Neural cell (in vitro differentiated cells): ENCODE results near the gene TMCO4. TPM values are rescaled to one million over a fixed set of nuclear protein-coding genes. Genes with fewer than 3 reads are reported as not detected.

Experiments used
- H2AFZ ChIP-seq: fragments of 200-600, 300-800 bp; sonication (generic), shearing (Covaris generic); 2 replicates; pipeline ENCODE4 v1.6.0; 2014; ENCODE audit warnings: low read depth, mild to moderate bottlenecking, antibody characterized with exemption, low read length, moderate library complexity
- H3F3A ChIP-seq: fragments of 200-600 bp; shearing (Covaris generic); 2 replicates; pipeline ENCODE4 v1.6.1; 2016; ENCODE audit warnings: mild to moderate bottlenecking, moderate library complexity, mixed read lengths, antibody characterized with exemption, low read length; ENCODE audit not compliant: insufficient read depth, poor library complexity, severe bottlenecking
- H3K27ac ChIP-seq: fragments of 200-600, 300-800 bp; sonication (generic), shearing (Covaris generic); 2 replicates; pipeline ENCODE4 v1.5.1; 2014; ENCODE audit warnings: mild to moderate bottlenecking, low read length, moderate library complexity
- H3K27me3 ChIP-seq: fragments of 300-800, 200-600 bp; sonication (generic), shearing (Covaris generic); 2 replicates; pipeline ENCODE4 v1.6.0; 2014; ENCODE audit warnings: mild to moderate bottlenecking, low read depth, low read length, moderate library complexity; ENCODE audit not compliant: insufficient read depth
- H3K36me3 ChIP-seq: fragments of 300-800, 200-600 bp; sonication (generic), shearing (Covaris generic); 2 replicates; pipeline ENCODE4 v1.5.1; 2014; ENCODE audit warnings: mild to moderate bottlenecking, antibody characterized with exemption, low read length, moderate library complexity; ENCODE audit not compliant: insufficient read depth
- H3K4me2 ChIP-seq: fragments of 300-800, 200-600 bp; sonication (generic), shearing (Covaris generic); 2 replicates; pipeline ENCODE4 v1.6.0; 2014; ENCODE audit warnings: mild to moderate bottlenecking, low read length
- H3K4me3 ChIP-seq: fragments of 300-800, 200-600 bp; sonication (generic), shearing (Covaris generic); 2 replicates; pipeline ENCODE4 v1.5.1; 2014; ENCODE audit warnings: mild to moderate bottlenecking, low read length, moderate library complexity
- H3K79me2 ChIP-seq: fragments of 200-600 bp; shearing (Covaris generic); replicated peaks from 2 replicates; pipeline ENCODE4 v1.6.0; 2014; ENCODE audit warnings: mild to moderate bottlenecking, low read length, moderate library complexity; ENCODE audit not compliant: insufficient read depth
- H3K9ac ChIP-seq: fragments of 300-800, 200-600 bp; sonication (generic), shearing (Covaris generic); 2 replicates; pipeline ENCODE4 v1.6.1; 2016; ENCODE audit warnings: mild to moderate bottlenecking, low read length, mixed read lengths
- H3K9me2 ChIP-seq: fragments of 200-600 bp; shearing (Covaris generic); 2 replicates; pipeline ENCODE4 v1.6.1; 2016; ENCODE audit warnings: mild to moderate bottlenecking, low read length, mixed read lengths; ENCODE audit not compliant: insufficient read depth
- H3K9me3 ChIP-seq: fragments of 200-600, 300-800 bp; sonication (generic), shearing (Covaris generic); 2 replicates; pipeline ENCODE4 v1.6.1; 2016; ENCODE audit warnings: mild to moderate bottlenecking, mixed run types, low read length, moderate library complexity, mixed read lengths
- H4K20me1 ChIP-seq: fragments of 200-600 bp; shearing (Covaris generic); 2 replicates; pipeline ENCODE4 v1.6.1; 2016; ENCODE audit warnings: mild to moderate bottlenecking, mixed run types; ENCODE audit not compliant: insufficient read depth
- CTCF ChIP-seq: fragments of 450-650 bp; IDR thresholded peaks from 2 replicates; pipeline ENCODE4 v1.5.1; 2014; ENCODE audit warnings: antibody characterized with exemption, mild to moderate bottlenecking, moderate library complexity; ENCODE audit not compliant: poor library complexity, severe bottlenecking
- EP300 ChIP-seq: fragments of 450-650 bp; conservative IDR thresholded peaks from 2 replicates; pipeline ENCODE4 v1.6.1; 2014; ENCODE audit warnings: antibody characterized with exemption, mild to moderate bottlenecking, moderate library complexity; ENCODE audit not compliant: poor library complexity, severe bottlenecking
- EZH2 ChIP-seq: fragments of 200-600, 300-800 bp; shearing (Covaris generic), sonication (generic); IDR thresholded peaks from 2 replicates; pipeline ENCODE4 v1.6.1; 2014; ENCODE audit warnings: antibody characterized with exemption, low read length, borderline replicate concordance, mild to moderate bottlenecking; ENCODE audit not compliant: insufficient read depth, poor library complexity, severe bottlenecking
- MXI1 ChIP-seq: fragments of 450-650 bp; conservative IDR thresholded peaks from 2 replicates; pipeline ENCODE4 v1.6.1; 2014; ENCODE audit warnings: antibody characterized with exemption, mild to moderate bottlenecking; ENCODE audit not compliant: poor library complexity, severe bottlenecking
- POLR2AphosphoS5 ChIP-seq: IDR thresholded peaks from 2 replicates; pipeline ENCODE4 v1.6.1; 2012
- RAD21 ChIP-seq: fragments of 450-650 bp; conservative IDR thresholded peaks from 2 replicates; pipeline ENCODE4 v1.6.1; 2014; ENCODE audit warnings: antibody characterized with exemption, mild to moderate bottlenecking, moderate library complexity
- REST ChIP-seq: IDR thresholded peaks from 2 replicates; pipeline ENCODE4 v1.6.1; 2012; ENCODE audit warnings: borderline replicate concordance
- SMC3 ChIP-seq: fragments of 450-650 bp; conservative IDR thresholded peaks from 2 replicates; pipeline ENCODE4 v1.6.1; 2014; ENCODE audit warnings: antibody characterized with exemption, mild to moderate bottlenecking, moderate library complexity; ENCODE audit not compliant: poor library complexity
- TAF1 ChIP-seq: IDR thresholded peaks from 2 replicates; pipeline ENCODE4 v1.6.1; 2012; ENCODE audit warnings: low read depth
- polyA plus RNA-seq: library from polyadenylated mRNA; depleted of rRNA; stranded (reverse); fragments of >200 nt; gene quantifications from 2 replicates; pipeline ENCODE4 v1.2.3, GENCODE V29; 2014

TMCO4 gene
- polyA plus RNA-seq, 1 donor from 2014 or later: not detected

DNA sequence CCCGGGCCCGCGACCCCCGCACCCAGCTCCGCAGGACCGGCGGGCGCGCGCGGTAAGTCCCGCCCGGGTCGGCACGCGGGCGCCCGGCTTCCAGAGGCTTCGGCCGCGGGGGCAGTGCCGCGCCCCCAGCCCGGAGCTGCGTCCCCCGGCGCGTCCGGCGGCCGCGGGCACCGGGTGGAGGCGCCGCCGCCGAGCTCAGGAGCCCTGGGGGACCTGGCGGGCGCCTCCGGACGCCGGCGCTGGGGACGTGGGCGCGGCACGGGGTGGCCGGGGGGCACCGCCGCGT, 155.4 kb downstream of the TMCO4 start:
- H3K79me2 ChIP-seq: no peaks in the 10 kb centered on the region
- peaks cover 34% of the 10 kb centered on the region for H3K27me3 ChIP-seq
- peak overlapping the region; percentile 67 for H3K4me3 ChIP-seq
- peak overlapping the region; percentile 57 for H3K9ac ChIP-seq
- no peaks in the 10 kb centered on the region for H3K9me2 ChIP-seq
- no peak overlapping the region for H2AFZ ChIP-seq
- no peaks in the 10 kb centered on the region for H3K36me3 ChIP-seq
- H3K4me2 ChIP-seq: no peak overlapping the region
- no peaks in the 10 kb centered on the region for H3F3A ChIP-seq
- H3K9me3 ChIP-seq: no peaks in the 10 kb centered on the region
- no peaks in the 10 kb centered on the region for H4K20me1 ChIP-seq
- TF ChIP-seq RAD21: no peak
- TF ChIP-seq REST: no peak
- no peak for TF ChIP-seq MXI1
- TF ChIP-seq SMC3: no peak
- no peak overlapping the region for H3K27ac ChIP-seq

DNA sequence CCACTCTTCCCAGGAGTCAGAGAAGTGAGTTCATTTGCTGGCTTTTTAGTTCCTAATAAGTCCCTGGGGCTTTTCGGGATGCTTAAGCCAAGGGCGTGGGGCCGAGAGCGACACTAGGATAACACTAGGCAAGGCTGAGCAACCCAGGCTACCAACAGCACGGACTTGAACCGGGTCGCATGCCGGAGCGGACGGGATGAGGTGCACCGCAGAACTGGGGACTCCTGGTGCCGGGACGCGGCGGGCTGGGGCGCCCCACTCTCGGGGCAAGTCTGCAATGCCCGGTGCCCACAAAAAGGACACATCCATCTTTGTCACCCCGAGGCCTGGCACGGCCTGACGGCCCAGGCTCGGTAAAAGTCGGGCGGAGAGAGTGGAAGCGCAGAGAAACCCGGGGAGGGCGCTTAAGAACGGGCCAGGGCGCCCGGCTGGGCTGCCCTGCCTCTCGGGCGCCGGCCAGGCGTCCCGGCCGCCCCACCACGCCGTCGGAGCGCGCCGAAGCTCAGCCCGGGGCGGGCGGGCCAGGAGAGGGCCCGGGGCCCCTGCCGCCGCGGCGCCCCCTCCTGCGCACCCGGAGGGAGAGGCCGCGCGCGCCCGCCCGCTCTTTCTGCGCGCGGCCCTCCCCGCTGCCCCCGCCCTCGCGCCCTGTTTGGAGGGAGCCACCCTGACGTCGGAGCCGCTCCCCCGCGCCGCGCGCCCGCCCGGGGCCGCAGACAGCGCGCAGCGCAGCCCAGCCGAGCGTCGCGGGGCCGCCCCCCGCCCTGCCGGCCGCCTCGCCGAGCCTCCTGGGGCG, 155.9 kb downstream of the TMCO4 start, which contains the start of gene NBL1:
NBL1 (plus strand) TSS at position 710 of the 793 bp plus-strand sequence. CDS start 10,720 bp downstream, outside the sequence.
- Histone ChIP-seq H3K9me2 (no peaks in the 10 kb centered on the region), H3K4me3 (peak within 1 kb of the TSS; percentile 67)

More for the DNA sequence above, 155.9 kb downstream of the TMCO4 start, which contains the start of gene NBL1:
- H3K79me2 ChIP-seq: no peaks in the 10 kb centered on the region
- H3F3A ChIP-seq: no peaks in the 10 kb centered on the region
- no peaks in the 10 kb centered on the region for H3K9me3 ChIP-seq
- TF ChIP-seq EZH2 (no peak), REST (no peak), SMC3 (no peak), MXI1 (no peak), TAF1 (no peak), CTCF (no peak), EP300 (no peak), RAD21 (no peak), POLR2AphosphoS5 (no peak)
- no peak within 1 kb of the TSS for H2AFZ ChIP-seq
- H3K9ac ChIP-seq: peak within 1 kb of the TSS; percentile 57
- no peak within 1 kb of the TSS for H3K4me2 ChIP-seq
- H3K36me3 ChIP-seq: no peaks in the 10 kb centered on the region
- no peaks in the 10 kb centered on the region for H4K20me1 ChIP-seq
- peaks cover 34% of the 10 kb centered on the region for H3K27me3 ChIP-seq
- H3K27ac ChIP-seq: no peak within 1 kb of the TSS
